Neural progenitor cell (in vitro differentiated cells): ENCODE measurements around the gene PPM1F.

Experiments
- CTCF ChIP-seq: fragments of 200-600 bp; sonication (generic); IDR thresholded peaks from 2 replicates; pipeline ENCODE4 v1.5.1; 2017; ENCODE audit warnings: antibody characterized with exemption, mild to moderate bottlenecking
- EZH2 ChIP-seq: fragments of 200-600 bp; sonication (generic); IDR thresholded peaks from 2 replicates; pipeline ENCODE4 v1.6.1; 2017; ENCODE audit warnings: antibody characterized with exemption, mild to moderate bottlenecking, moderate library complexity

DNA sequence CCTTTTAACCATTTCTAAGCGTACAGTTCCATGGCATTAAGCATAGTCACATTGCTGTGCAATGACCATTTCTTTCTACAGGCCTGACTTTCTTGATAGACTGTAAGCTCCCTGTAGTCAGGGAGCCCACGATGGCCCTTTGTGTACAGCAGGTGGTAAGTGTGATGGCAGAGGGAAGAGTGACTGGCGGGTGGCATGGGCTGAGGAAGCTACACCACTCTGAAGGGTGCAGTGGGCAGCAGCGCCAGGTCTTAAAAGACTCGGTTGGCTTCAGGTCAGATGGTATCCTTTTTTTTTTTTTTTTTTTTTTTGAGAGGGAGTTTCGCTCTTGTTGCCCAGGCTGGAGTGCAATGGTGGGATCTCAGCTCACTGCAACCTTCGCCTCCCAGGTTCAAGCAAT is 1.6 kb downstream of the PPM1F start:
- no peak for TF ChIP-seq CTCF
- no peak for TF ChIP-seq EZH2
